GM12878 (cell line): ENCODE results near the gene GTPBP10. TPM values are rescaled to one million over a fixed set of nuclear protein-coding genes. Genes with fewer than 3 reads are reported as not detected.
A peak's percentile ranks its signal among the peaks of the same experiment; 100 is the strongest.

Experiments used
- ASH2L ChIP-seq: fragments of 300-600, 200-600 bp; sonication (generic); IDR thresholded peaks from 2 replicates; pipeline ENCODE4 v1.6.1; 2017; ENCODE audit warnings: low read depth, mild to moderate bottlenecking, borderline replicate concordance
- BHLHE40 ChIP-seq, 2 experiments: fragments of 450-650 bp in 1 of 2; IDR thresholded peaks; 2 replicates each; pipeline ENCODE4 v1.6.1; 2011 to 2017; ENCODE audit warnings: low read depth in 2 of 2, borderline replicate concordance in 1 of 2, improper control_type of control experiment in 1 of 2, low read length in 1 of 2, mild to moderate bottlenecking in 1 of 2
- CBX5 ChIP-seq: sonication (generic); IDR thresholded peaks from 2 replicates; pipeline ENCODE4 v1.6.1; 2016; ENCODE audit warnings: low read depth, moderate library complexity, mild to moderate bottlenecking, inconsistent platforms
- EGR1 ChIP-seq, 2 experiments: IDR thresholded peaks; 1 replicate in 1 of 2; 2 replicates in 1 of 2; pipeline ENCODE4 v1.6.1; 2011 to 2012; ENCODE audit warnings: low read depth in 2 of 2, low read length in 2 of 2, borderline replicate concordance in 1 of 2, mild to moderate bottlenecking in 1 of 2, moderate library complexity in 1 of 2
- JUNB ChIP-seq: IDR thresholded peaks from 2 replicates; pipeline ENCODE4 v1.6.1; 2016; ENCODE audit warnings: antibody characterized with exemption, mild to moderate bottlenecking
- KLF5 ChIP-seq: fragments of 450-650 bp; IDR thresholded peaks from 2 replicates; pipeline ENCODE4 v1.6.1; 2014; ENCODE audit warnings: mild to moderate bottlenecking; ENCODE audit not compliant: partially characterized antibody
- MTA2 ChIP-seq: fragments of 450-650 bp; IDR thresholded peaks from 2 replicates; pipeline ENCODE4 v1.6.1; 2016; ENCODE audit warnings: low read depth, mild to moderate bottlenecking, moderate library complexity
- MYB ChIP-seq: fragments of 150-350 bp; IDR thresholded peaks from 2 replicates; pipeline ENCODE4 v1.6.1; 2014; ENCODE audit warnings: mild to moderate bottlenecking, low read depth, low read length, borderline replicate concordance
- NFXL1 ChIP-seq: fragments of 450-650 bp; IDR thresholded peaks from 2 replicates; pipeline ENCODE4 v1.6.1; 2017; ENCODE audit warnings: antibody characterized with exemption, mild to moderate bottlenecking, borderline replicate concordance
- NFYB ChIP-seq: IDR thresholded peaks from 2 replicates; pipeline ENCODE4 v1.6.1; 2011; ENCODE audit warnings: low read depth, mild to moderate bottlenecking, low read length, improper control_type of control experiment, moderate library complexity; ENCODE audit not compliant: insufficient read depth
- NR2C2 ChIP-seq: IDR thresholded peaks from 2 replicates; pipeline ENCODE4 v1.6.1; 2011; ENCODE audit warnings: borderline replicate concordance, low read depth; ENCODE audit not compliant: control insufficient read depth, insufficient read length
- NRF1 ChIP-seq: conservative IDR thresholded peaks from 2 replicates; pipeline ENCODE4 v1.6.1; 2011; ENCODE audit warnings: mild to moderate bottlenecking, low read depth, low read length, improper control_type of control experiment
- PAX8 ChIP-seq: fragments of 450-650 bp; IDR thresholded peaks from 2 replicates; pipeline ENCODE4 v1.6.1; 2017; ENCODE audit warnings: mild to moderate bottlenecking, moderate library complexity
- PML ChIP-seq: IDR thresholded peaks from 2 replicates; pipeline ENCODE4 v1.6.1; 2012; ENCODE audit warnings: low read length, inconsistent platforms
- SREBF1 ChIP-seq: IDR thresholded peaks from 2 replicates; pipeline ENCODE4 v1.6.1; 2012; ENCODE audit warnings: mild to moderate bottlenecking, low read length
- TAF1 ChIP-seq: IDR thresholded peaks from 2 replicates; pipeline ENCODE4 v1.6.1; 2011; ENCODE audit warnings: mild to moderate bottlenecking, low read depth, low read length, borderline replicate concordance
- TCF3 ChIP-seq: IDR thresholded peaks from 2 replicates; pipeline ENCODE4 v1.6.1; 2012; ENCODE audit warnings: low read depth, mild to moderate bottlenecking, low read length, borderline replicate concordance; ENCODE audit not compliant: insufficient read depth
- YBX1 ChIP-seq: fragments of 450-650 bp; IDR thresholded peaks from 2 replicates; pipeline ENCODE4 v1.6.1; 2016; ENCODE audit warnings: antibody characterized with exemption
- ZNF217 ChIP-seq: fragments of 450-650 bp; IDR thresholded peaks from 2 replicates; pipeline ENCODE4 v1.6.1; 2017; ENCODE audit warnings: antibody characterized with exemption, mild to moderate bottlenecking
- ZNF24 ChIP-seq: fragments of 450-650 bp; IDR thresholded peaks from 2 replicates; pipeline ENCODE4 v1.6.1; 2017; ENCODE audit warnings: antibody characterized with exemption, mild to moderate bottlenecking
- ZNF384 ChIP-seq: IDR thresholded peaks from 2 replicates; pipeline ENCODE4 v1.6.1; 2012; ENCODE audit warnings: low read depth, mild to moderate bottlenecking, low read length, improper control_type of control experiment, borderline replicate concordance
- polyA plus RNA-seq, 11 experiments: library from polyadenylated mRNA; depleted of rRNA in 4 of 11; unstranded in 6 of 11; stranded (reverse) in 5 of 11; fragments of >200 nt; fragmentation: Nextera tagmentation in 4 of 11; fragmentation: Illumina TruSeq in 1 of 11; extraction: Ambion mirVana in 4 of 11; extraction: Trizol in 1 of 11; gene quantifications; 1 replicate in 1 of 11; 2 replicates in 10 of 11; pipeline versions ENCODE4 v1.2.1 to v1.2.3, GENCODE V29; 2011 to 2016; ENCODE audit warnings: inconsistent platforms in 2 of 11, missing spikeins in 2 of 11, low read depth in 1 of 11
- total RNA-seq, 4 experiments: library from RNA; depleted of rRNA in 3 of 4; stranded (reverse); fragments of >200 nt in 3 of 4; fragmentation: Illumina TruSeq in 1 of 4; extraction: Trizol in 1 of 4; gene quantifications; 2 replicates each; pipeline versions ENCODE4 v1.2.1 to v1.2.3, GENCODE V29; 2013 to 2021
- TF ChIP-seq, protein P1 (sequence below): IDR thresholded peaks from 2 replicates; pipeline ENCODE4 v1.6.1; 2011; ENCODE audit warnings: mild to moderate bottlenecking, low read depth, low read length, moderate library complexity; ENCODE audit not compliant: insufficient replicate concordance
- TF ChIP-seq, protein P2 (sequence below): fragments of 450-650 bp; IDR thresholded peaks from 2 replicates; pipeline ENCODE4 v1.6.1; 2014; ENCODE audit warnings: mild to moderate bottlenecking
- TF ChIP-seq, protein P3 (sequence below): fragments of 450-650 bp; IDR thresholded peaks from 2 replicates; pipeline ENCODE4 v1.6.1; 2016; ENCODE audit warnings: mild to moderate bottlenecking

Gene GTPBP10
- total and polyA plus RNA-seq, 10 of the 15 experiments (the other 5 are each of a cell fraction or from before 2014, with no cell fraction given) = 10.1 to 41.0 (median 33.0) TPM

DNA sequence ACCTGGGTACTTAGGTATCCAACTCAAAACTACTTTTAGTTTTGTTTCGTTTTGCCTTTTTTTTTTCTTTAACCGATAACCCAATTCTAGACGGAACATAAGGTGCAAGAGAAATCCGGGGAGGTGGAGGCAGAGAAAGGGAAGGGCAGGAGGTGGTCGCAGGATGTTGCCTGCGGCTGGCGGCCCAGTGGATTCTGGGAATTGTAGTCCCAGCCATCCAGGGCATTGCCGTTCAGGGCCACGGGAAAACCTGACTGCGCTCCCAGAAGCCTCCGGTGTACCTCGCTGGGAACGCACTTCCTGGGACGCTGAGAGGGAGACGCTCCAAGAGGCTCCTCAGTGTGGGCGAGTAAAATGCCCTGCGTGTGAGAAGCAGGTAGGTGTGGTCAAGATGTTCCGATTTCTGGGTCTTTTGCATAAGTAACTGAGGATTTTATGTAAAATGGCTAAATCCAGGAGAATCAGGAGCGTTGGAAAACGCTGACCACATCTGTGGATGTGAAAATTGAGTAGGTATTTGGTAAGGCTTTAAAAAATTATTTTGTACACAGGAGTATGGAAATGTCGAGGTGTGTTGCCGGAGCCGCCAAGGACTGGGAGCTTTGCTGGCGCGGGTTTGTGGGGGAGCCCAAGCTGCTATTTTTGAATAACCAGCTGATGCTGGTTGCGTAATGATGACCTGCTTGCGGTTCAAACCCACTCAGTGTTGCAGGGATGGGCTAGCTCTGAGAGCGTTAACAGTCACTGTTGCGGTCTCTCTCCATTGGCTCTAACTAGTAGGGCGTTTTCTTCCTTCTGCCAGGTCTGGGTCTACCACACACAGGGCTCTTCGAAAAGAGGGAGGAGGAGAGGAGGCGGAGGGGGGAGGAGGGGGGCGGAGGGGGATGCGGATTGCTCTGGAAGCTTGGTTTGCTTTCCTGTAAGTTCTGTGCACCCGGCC, 56.9 kb downstream of the GTPBP10 start, which contains the start of gene CLDN12 (continued):
- TF ChIP-seq, protein P1, sequence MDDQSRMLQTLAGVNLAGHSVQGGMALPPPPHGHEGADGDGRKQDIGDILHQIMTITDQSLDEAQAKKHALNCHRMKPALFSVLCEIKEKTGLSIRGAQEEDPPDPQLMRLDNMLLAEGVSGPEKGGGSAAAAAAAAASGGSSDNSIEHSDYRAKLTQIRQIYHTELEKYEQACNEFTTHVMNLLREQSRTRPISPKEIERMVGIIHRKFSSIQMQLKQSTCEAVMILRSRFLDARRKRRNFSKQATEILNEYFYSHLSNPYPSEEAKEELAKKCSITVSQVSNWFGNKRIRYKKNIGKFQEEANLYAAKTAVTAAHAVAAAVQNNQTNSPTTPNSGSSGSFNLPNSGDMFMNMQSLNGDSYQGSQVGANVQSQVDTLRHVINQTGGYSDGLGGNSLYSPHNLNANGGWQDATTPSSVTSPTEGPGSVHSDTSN = peak; percentile 61
- TF ChIP-seq TAF1 (peak; percentile 48; the same call in 1 of the 2 replicates), ZNF217 (no peak), TCF3 (peak; percentile 74; the same call in 1 of the 2 replicates), NR2C2 (no peak), PAX8 (0 out of 2 replicates have a peak, but pooled peaks have one; percentile 69), MTA2 (peak; percentile 89), NFYB (peak; percentile 53; the same call in 1 of the 2 replicates), JUNB (peak; percentile 63), SREBF1 (no peak), BHLHE40 (IDR thresholded peaks at IDR 0.05; ENCODE audit: borderline replicate concordance in 1 of 2, low read depth in 2 of 2, low read length in 1 of 2) (peak; percentile 23 to 70; a peak in 1 of 4 replicates), ZNF24 (0 out of 2 replicates have a peak, but pooled peaks have one; percentile 21), CBX5 (no peak), NRF1 (no peak), PML (peak; percentile 86), KLF5 (no peak), NFXL1 (no peak), YBX1 (no peak), EGR1 (IDR thresholded peaks at IDR 0.05; ENCODE audit: borderline replicate concordance in 1 of 2, low read depth in 2 of 2, low read length in 2 of 2) (peak in 1 of 2 experiments; percentile 30; a peak in 1 of 3 replicates), MYB (0 out of 2 replicates have a peak, but pooled peaks have one; percentile 16), ZNF384 (no peak), ASH2L (no peak)
- TF ChIP-seq, protein P2, sequence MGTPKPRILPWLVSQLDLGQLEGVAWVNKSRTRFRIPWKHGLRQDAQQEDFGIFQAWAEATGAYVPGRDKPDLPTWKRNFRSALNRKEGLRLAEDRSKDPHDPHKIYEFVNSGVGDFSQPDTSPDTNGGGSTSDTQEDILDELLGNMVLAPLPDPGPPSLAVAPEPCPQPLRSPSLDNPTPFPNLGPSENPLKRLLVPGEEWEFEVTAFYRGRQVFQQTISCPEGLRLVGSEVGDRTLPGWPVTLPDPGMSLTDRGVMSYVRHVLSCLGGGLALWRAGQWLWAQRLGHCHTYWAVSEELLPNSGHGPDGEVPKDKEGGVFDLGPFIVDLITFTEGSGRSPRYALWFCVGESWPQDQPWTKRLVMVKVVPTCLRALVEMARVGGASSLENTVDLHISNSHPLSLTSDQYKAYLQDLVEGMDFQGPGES = no peak
- TF ChIP-seq, protein P3, sequence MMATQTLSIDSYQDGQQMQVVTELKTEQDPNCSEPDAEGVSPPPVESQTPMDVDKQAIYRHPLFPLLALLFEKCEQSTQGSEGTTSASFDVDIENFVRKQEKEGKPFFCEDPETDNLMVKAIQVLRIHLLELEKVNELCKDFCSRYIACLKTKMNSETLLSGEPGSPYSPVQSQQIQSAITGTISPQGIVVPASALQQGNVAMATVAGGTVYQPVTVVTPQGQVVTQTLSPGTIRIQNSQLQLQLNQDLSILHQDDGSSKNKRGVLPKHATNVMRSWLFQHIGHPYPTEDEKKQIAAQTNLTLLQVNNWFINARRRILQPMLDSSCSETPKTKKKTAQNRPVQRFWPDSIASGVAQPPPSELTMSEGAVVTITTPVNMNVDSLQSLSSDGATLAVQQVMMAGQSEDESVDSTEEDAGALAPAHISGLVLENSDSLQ = no peak
